Body of pancreas (tissue), 4 donors: Measurements from ENCODE around the gene ABR.

Source experiments
- CTCF ChIP-seq, 7 experiments: fragments of 450-650 bp in 4 of 7; fragments of 200-600 bp in 3 of 7; sonication (generic) in 3 of 7; IDR thresholded peaks; one replicate each; pipeline ENCODE4 v1.5.1; 2016 to 2019; ENCODE audit warnings: antibody characterized with exemption in 7 of 7
- POLR2A ChIP-seq, 3 donors: fragments of 450-650 bp; IDR thresholded peaks; one replicate each; pipeline ENCODE4 v1.6.1; 2016; ENCODE audit warnings: antibody characterized with exemption in 3 of 3, mild to moderate bottlenecking in 2 of 3

- TF ChIP-seq CTCF (IDR thresholded peaks at IDR 0.05) (no peak), POLR2A (IDR thresholded peaks at IDR 0.05) (no peak)
These were observed 88.6 kb downstream of the ABR start for GRCh38 chr17:1091190-1091534.
